ENCODE results near the gene CCL28. TPM values are rescaled to one million over a fixed set of nuclear protein-coding genes. Genes with fewer than 3 reads are reported as not detected.

CCL28 gene
- total RNA-seq, 1 donor from 2014 or later, result not detected

DNA sequence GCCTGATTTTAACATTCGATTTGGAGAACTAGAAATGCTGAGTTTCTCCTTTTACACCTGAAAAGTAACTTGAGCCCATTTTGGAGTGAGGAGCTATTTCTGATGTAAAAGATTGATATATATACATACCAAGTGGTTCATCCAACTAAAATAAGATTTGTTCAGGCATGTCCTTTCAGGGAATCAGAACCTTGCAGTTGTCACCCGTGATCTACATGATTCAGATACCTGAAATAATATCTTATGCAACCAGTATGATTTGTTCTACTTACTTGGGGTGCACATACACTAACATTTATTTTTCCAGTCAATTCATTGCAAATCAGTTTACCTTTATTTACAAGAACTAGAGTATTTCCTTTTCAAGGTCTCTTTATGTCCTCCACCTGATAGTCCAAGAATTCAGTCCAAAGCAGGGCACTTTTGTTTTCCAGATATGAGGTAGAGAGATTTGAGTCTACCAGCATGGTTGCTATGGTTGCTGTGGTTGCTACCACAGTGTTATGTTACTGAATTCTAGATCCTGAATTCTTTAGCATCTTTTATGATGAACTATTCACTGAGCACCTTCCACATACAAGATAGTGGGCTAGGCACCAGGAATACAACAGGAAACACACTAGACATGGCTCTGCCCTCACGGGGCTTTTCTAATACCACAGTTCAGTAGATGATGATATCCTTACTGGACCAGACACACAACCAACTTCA is 49.3 kb downstream of the CCL28 start:
- DNase-seq (ENCODE audit: low read depth, low spot score), result no peak
- Mint-ChIP-seq H3K4me3 (no peak overlapping the region), H3K27me3 (ENCODE audit: low read depth) (no peaks in the 10 kb centered on the region), H3K27ac (ENCODE audit: unreplicated experiment) (no peak overlapping the region), H3K4me1 (no peaks in the 10 kb centered on the region), H3K36me3 (ENCODE audit: low read depth) (peaks cover 11% of the 10 kb centered on the region), H3K9me3 (peaks cover 20% of the 10 kb centered on the region)
- TF ChIP-seq, protein P1, sequence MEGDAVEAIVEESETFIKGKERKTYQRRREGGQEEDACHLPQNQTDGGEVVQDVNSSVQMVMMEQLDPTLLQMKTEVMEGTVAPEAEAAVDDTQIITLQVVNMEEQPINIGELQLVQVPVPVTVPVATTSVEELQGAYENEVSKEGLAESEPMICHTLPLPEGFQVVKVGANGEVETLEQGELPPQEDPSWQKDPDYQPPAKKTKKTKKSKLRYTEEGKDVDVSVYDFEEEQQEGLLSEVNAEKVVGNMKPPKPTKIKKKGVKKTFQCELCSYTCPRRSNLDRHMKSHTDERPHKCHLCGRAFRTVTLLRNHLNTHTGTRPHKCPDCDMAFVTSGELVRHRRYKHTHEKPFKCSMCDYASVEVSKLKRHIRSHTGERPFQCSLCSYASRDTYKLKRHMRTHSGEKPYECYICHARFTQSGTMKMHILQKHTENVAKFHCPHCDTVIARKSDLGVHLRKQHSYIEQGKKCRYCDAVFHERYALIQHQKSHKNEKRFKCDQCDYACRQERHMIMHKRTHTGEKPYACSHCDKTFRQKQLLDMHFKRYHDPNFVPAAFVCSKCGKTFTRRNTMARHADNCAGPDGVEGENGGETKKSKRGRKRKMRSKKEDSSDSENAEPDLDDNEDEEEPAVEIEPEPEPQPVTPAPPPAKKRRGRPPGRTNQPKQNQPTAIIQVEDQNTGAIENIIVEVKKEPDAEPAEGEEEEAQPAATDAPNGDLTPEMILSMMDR (conservative IDR thresholded peaks at IDR 0.05), result no peak

DNA sequence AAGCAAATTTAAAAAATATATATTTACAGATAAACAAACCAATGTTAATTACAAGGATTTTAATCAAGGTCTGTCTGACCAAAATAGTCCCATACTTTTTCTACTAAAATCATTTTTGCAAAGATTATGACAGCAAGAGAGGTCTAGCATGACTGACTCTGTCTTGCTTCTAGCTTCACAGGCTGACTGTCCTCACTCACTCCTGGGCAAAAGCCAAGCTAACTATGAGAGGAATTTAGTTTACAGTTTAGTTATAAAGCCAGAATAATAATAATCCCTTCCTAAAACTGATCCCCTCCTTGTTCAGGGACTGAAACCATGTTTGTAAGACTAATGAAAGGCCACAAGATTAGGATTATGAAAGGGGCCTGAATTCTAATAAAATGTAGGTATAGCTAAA is 53.5 kb downstream of the CCL28 start:
- no peaks in the 10 kb centered on the region for H3K4me1 Mint-ChIP-seq
- H3K27ac Mint-ChIP-seq (ENCODE audit: unreplicated experiment), result no peak overlapping the region
- H3K27me3 Mint-ChIP-seq (ENCODE audit: low read depth), result no peaks in the 10 kb centered on the region
- DNase-seq (ENCODE audit: low read depth, low spot score), result no peak
- TF ChIP-seq, protein P1 (conservative IDR thresholded peaks at IDR 0.05), result no peak
- H3K36me3 Mint-ChIP-seq (ENCODE audit: low read depth), result peaks cover 5% of the 10 kb centered on the region
- H3K9me3 Mint-ChIP-seq, result peaks cover 16% of the 10 kb centered on the region
- no peak overlapping the region for H3K4me3 Mint-ChIP-seq

DNA sequence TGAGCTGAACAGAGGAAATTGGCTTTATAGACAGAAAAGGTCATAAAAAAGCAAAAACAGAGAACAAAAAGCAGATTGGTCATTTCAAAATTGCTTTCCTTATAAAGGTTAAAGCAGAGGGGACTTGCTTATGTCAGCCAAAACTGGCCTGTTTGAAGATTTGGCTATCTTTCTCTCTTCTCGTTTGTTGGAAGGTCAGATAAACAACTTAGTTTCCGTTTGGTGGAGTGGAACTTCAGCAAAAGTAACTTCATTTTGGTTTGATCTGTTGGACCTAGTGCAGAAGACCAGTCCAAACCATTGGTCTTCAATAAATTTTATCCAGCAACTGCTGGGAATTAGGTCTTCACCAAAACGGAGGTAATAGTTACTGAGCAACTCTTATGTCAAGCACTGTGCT is 53.9 kb downstream of the CCL28 start:
- Mint-ChIP-seq H3K27ac (ENCODE audit: unreplicated experiment) (no peak overlapping the region), H3K9me3 (peaks cover 16% of the 10 kb centered on the region), H3K4me3 (no peak overlapping the region), H3K4me1 (no peaks in the 10 kb centered on the region), H3K36me3 (ENCODE audit: low read depth) (peaks cover 5% of the 10 kb centered on the region), H3K27me3 (ENCODE audit: low read depth) (no peaks in the 10 kb centered on the region)
- DNase-seq (ENCODE audit: low read depth, low spot score), result no peak
- TF ChIP-seq, protein P1 (conservative IDR thresholded peaks at IDR 0.05), result no peak

DNA sequence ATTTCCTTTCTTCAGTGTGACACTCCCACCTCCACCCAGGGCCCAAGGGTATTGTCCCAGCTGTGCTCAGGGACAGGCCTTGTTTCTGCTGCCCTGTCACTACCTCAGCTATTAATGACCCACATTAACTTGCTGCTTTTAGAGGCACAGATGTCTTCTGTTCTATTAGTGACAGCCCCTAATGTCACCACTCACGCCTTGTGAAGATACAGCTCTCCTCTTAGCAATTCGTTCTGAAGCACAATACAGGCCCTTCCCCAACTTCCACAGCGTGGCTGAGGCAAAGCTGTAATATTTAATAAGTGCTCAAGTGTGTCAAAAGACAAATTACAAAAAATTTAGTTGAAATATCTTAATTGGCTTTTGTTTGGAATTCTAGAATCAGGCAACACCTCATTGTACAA is 54.3 kb downstream of the CCL28 start:
- Mint-ChIP-seq H3K4me3 (no peak overlapping the region), H3K27ac (ENCODE audit: unreplicated experiment) (no peak overlapping the region), H3K27me3 (ENCODE audit: low read depth) (no peaks in the 10 kb centered on the region), H3K36me3 (ENCODE audit: low read depth) (peaks cover 5% of the 10 kb centered on the region), H3K9me3 (peaks cover 16% of the 10 kb centered on the region), H3K4me1 (no peaks in the 10 kb centered on the region)
- no peak for DNase-seq (ENCODE audit: low read depth, low spot score)
- TF ChIP-seq, protein P1 (conservative IDR thresholded peaks at IDR 0.05), result no peak

DNA sequence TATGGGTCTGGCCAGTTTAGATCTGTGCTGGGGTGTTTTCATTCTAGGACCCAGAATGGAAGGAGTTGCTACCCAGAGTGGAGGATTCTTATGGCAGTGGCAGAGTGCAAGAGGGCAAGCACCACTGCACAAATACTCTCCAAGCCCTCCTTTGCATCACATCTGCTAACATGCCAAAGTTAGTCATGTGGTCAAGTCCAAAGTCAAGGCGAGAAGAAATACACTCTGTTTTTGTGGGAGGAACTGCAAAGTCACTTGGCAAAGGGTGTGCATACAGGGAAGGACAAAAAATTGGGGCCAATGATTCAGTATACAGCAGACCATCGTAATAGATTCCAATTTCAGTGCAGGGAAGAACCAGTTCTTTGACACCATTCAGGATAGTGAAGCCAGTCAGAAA is 55.1 kb downstream of the CCL28 start:
- peaks cover 5% of the 10 kb centered on the region for H3K36me3 Mint-ChIP-seq (ENCODE audit: low read depth)

More for the DNA sequence above, 55.1 kb downstream of the CCL28 start:
- TF ChIP-seq, protein P1 (conservative IDR thresholded peaks at IDR 0.05), result no peak
- no peaks in the 10 kb centered on the region for H3K4me1 Mint-ChIP-seq
- no peak for DNase-seq (ENCODE audit: low read depth, low spot score)
- H3K27me3 Mint-ChIP-seq (ENCODE audit: low read depth), result no peaks in the 10 kb centered on the region
- H3K9me3 Mint-ChIP-seq, result peaks cover 16% of the 10 kb centered on the region
- H3K4me3 Mint-ChIP-seq, result no peak overlapping the region
- H3K27ac Mint-ChIP-seq (ENCODE audit: unreplicated experiment), result no peak overlapping the region

Data from neural crest cell (in vitro differentiated cells).